GM12874 (cell line): ENCODE measurements around the gene SVOPL.

ENCODE experiments used
- TF ChIP-seq, protein P1 (sequence below): IDR thresholded peaks from 2 replicates; pipeline ENCODE4 v1.5.1; 2011; ENCODE audit warnings: low read depth, mild to moderate bottlenecking, control low read depth, low read length, moderate library complexity; ENCODE audit not compliant: insufficient read depth

The SVOPL gene

GRCh38 chr7:138679793-138680192, 21.4 kb downstream of the SVOPL start:
- TF ChIP-seq, protein P1, sequence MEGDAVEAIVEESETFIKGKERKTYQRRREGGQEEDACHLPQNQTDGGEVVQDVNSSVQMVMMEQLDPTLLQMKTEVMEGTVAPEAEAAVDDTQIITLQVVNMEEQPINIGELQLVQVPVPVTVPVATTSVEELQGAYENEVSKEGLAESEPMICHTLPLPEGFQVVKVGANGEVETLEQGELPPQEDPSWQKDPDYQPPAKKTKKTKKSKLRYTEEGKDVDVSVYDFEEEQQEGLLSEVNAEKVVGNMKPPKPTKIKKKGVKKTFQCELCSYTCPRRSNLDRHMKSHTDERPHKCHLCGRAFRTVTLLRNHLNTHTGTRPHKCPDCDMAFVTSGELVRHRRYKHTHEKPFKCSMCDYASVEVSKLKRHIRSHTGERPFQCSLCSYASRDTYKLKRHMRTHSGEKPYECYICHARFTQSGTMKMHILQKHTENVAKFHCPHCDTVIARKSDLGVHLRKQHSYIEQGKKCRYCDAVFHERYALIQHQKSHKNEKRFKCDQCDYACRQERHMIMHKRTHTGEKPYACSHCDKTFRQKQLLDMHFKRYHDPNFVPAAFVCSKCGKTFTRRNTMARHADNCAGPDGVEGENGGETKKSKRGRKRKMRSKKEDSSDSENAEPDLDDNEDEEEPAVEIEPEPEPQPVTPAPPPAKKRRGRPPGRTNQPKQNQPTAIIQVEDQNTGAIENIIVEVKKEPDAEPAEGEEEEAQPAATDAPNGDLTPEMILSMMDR, result no peak

DNA sequence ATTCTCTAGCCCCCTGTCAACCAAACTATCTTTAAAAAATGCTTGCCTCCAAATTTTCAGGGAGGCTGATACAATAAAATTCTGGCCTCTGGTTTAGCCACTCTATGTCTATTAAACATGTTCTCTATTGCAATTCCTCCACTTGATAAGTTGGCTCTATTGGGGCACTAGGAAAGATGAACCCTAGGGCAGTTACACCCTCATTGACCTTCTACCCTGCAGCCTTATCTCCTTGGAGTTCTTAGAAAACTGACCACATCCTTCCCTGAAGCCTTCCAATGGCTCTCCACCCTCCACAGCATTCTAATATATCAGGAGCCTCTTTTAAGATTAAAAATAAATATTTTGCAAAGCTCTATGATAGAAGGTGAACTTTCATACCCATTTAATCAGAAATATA, 30.6 kb downstream of the SVOPL start:
- TF ChIP-seq, protein P1, result no peak

DNA sequence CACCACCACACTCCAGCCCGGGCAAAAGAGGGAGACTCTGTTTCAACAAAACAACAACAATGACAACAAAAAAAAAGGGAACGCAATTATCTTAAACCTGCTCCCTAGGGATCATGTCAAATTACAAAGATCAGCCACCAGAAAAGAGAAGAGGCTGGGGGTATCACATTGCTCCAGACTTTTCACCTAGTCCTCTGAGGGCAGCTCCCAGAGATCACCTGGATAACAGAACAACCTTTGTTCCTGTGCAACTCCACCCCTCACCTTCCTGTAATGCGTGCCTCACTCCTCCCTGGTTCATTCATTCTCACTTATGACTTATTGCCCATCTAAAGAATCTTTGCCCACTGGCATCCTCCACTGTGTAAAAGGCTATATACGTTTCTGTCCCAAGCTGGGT, 31.8 kb downstream of the SVOPL start:
- TF ChIP-seq, protein P1, result no peak

DNA sequence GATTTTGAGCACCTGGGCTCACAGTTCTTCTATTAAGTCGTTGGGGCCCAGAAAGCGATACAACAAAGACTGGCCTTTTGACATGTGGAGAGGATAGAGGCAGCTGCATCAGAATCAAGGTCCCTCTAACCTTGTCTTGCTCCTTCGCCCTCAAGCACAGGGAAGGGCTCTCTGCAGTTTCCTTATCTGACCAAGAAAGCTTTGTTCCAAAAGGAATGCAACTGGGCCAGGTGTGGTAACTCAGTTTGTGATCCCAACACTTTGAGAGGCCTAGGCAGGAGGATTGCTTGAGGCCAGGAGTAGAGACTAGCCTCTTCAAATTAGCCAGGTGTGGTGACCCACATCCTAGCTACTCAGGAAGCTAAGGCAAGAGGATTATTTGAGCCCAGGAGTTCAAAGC, 32.2 kb downstream of the SVOPL start:
- TF ChIP-seq, protein P1, result no peak

GRCh38 chr7:138668229-138668596, 32.9 kb downstream of the SVOPL start:
- TF ChIP-seq, protein P1, result no peak

GRCh38 chr7:138667535-138668228, 33.5 kb downstream of the SVOPL start:
- TF ChIP-seq, protein P1, result no peak

- TF ChIP-seq, protein P1, result no peak
Observed at GRCh38 chr7:138666385-138666784, 34.8 kb downstream of the SVOPL start.
